ENCODE results near the gene MVD.

The MVD gene

GRCh38 chr16:88638323-88639230 is 24.3 kb downstream of the MVD start, which contains the start of gene IL17C:
Gene IL17C (plus strand): TSS chr16:88638572. CDS start chr16:88638642, 70 bp downstream.
- peak; percentile 41 for DNase-seq

DNA sequence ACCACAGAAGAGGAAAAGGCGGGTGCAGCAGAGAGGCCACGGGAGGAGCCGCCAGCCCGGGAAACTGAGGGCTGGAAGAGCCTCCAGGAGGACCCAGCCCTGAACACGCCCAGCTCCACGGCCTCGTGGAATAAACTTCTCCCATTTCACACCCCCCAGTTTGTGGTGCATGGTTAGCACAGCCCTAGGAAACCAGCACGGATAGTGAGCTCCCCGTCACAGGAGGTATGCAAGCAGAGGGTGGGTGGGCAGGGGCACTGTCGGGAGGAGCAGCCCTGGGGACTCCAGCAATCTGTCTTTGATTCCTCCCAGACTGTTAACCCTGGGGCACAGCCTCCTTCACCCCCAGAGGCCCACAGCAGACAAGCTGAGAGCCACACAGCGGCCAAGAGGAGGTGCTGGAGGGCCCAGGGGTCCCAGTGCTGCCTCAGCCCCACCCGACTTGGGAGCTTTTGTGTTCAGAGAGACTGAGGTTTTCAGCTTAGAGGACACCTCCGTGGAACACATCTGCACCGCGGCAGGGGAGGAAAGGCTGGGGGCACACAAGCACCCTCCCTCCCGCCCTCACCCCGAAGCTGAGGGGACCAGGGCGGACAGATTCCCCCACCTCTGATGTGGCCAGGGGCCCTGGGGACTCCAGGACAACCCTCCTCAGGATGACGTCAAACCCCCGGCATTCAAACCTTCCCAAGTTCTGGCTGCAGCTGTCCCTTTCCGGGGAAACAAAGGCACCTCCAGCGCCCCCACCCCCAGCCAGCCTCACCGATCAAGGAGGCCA is 26.2 kb downstream of the MVD start:
- no peak for DNase-seq

GRCh38 chr16:88635671-88636319 is 27.1 kb downstream of the MVD start:
- no peak for DNase-seq

- no peak for DNase-seq
Measured at GRCh38 chr16:88634994-88635670, 27.8 kb downstream of the MVD start.

DNA sequence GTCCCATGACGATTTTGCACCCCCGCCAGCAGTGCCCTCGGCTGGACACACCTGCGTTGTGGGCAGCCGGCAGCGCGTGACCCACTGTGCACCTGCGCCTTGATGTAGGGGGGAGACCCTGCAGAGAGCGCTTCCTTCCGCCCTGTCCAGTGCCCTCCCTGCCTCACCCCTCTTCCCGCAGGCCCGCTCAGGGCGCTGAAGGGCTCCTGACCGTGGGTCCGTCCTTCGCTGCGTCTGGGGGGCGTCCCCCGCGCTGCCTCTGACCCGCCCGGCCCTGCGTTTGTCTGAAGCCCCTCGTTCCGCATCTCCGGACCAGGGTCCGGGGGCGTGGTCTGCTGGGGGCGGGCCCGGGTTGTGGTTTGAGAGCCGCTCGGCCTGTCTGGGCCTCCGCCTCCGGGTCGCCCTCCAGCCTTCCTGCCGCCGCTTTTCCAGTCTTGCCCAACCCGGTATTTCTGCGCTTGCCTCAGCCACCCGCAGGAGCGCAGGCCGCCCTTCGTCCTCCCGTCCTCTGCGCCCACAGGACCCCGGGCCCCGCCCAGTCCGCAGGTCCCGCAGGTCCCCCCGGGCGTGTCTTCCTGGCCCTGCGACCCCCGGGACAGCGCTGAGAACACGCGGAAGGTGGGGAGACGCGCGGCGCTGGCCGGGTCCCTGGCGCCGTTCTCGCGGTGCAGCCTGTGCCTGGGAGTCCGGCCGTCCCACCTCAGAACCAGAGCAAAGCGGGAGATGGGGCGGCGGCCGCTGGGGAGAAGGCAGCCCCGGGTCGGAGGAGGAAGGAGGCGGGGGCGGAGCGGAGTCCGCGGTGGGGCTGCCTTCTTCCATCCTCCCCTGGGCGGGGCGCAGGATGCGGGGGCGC is 28.5 kb downstream of the MVD start:
- no peak for DNase-seq

DNA sequence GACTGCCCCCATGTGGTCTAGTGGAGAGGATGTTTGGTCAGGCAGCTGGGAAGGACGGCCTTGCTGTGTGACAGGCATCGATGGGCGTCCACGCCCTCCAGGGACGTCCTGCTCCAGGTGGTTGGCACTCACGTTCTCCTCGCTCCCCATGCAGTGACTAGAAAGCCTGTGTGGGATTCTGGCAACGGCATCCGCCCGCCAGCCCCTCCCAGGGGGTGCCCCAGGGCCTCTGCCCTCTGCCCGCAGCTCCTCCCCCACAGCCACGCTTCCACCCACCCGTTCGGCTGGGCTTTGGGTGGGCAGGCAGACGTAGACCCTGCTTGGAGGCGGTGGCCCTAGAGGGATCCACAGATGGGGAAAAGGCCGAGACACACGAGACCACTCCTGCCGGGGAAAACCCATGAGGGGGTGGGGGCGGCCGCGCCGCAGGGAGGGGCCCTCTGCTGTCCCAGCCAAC is 29.2 kb downstream of the MVD start:
- no peak for DNase-seq

DNA sequence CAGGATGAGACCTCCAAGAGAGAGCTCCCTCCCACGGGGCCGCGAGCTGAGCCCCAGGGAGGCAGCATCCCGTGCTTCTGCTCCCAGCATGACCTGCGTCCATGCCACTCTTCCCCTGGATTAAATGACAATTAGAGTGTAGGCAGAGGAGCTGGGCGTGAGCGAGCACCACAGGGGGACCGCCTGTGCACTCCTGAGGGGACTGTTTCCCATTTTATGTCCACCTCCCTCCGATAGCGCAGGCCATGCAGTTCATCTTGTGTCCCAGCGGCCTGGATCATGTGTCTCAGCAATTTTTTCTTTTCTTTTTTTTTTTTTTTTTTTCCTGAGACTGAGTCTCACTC is 30.3 kb downstream of the MVD start:
- no peak for DNase-seq

DNA sequence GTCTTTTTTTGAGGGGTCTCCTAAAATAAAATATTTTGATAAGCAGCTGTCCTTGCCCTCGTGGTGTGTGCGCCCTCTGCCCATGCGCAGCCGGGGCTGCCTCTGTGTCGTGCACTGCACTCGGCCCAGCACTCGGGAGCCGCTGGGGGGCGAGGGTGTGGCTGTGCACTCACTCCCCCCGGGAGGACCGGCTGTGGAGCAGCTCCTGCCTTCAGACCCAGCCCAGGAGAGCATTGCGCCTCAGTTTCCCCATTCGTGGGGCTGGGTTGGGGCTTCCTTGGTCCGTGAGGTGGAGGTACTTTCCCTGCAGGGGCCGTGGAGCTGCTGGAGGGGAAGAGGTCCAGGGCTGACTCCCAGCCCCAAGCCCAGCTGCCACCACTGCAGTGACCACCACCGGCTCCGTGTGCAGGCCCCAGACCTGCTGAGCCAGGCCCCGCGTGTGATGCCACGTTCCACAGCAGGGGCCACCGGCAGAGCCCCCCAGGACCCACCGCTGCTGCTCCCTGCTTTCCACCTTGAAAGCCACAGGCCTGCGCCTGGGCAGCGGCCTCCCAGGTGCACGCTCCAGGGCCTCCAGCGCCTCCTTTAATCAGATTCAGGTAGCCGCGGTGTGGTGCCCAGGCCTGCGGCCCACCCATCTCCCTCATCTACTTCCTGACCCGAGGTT is 30.8 kb downstream of the MVD start:
- no peak for DNase-seq

DNA sequence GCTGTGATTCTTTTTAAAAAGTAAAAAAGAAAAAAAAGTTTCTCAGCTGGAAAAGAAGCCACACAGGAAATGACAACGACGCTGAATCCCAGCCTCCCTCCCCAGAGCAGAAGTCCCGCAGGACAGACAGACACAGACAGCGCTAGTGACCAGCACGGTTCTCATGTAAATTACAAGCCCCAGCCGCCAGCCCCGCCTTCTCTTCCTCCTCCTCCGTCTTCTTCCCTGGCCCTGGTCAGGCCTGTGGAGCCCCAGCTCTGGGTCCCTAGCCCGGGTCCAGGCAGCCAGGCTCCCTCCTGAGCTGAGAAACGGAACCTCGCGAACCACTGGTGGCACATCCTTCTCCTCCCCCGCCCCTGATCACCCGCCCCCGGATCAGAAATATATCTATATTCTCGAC is 31.5 kb downstream of the MVD start:
- no peak for DNase-seq

- no peak for DNase-seq
Measured at GRCh38 chr16:88630941-88631340, 31.9 kb downstream of the MVD start.

- DNase-seq: no peak
Measured at GRCh38 chr16:88630433-88630832, 32.5 kb downstream of the MVD start.

- DNase-seq: no peak
Measured at GRCh38 chr16:88629835-88630234, 33.1 kb downstream of the MVD start.

DNA sequence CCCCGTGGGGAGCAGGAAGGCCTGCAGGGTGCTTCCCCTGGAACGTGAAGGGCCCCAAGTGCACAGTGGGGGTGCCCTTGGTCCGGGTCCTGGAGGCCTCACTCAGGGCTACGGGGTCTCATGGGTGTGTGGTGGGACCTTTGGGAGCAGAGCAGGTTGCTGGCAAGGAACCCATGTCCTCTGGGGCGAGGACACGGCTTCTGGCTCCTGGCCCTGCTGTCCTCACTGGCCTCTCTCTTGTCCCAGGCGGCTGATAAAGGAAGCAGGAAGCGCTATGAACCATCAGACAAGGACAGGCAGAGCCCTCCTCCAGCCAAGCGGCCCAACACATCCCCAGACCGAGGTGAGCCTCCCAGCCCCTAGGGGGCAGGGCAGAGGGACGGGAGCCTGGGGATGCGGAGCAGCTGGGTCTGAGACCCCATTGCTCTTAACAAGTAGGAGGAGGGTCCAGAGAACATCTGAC is 34.3 kb downstream of the MVD start:
- no peak for DNase-seq

DNA sequence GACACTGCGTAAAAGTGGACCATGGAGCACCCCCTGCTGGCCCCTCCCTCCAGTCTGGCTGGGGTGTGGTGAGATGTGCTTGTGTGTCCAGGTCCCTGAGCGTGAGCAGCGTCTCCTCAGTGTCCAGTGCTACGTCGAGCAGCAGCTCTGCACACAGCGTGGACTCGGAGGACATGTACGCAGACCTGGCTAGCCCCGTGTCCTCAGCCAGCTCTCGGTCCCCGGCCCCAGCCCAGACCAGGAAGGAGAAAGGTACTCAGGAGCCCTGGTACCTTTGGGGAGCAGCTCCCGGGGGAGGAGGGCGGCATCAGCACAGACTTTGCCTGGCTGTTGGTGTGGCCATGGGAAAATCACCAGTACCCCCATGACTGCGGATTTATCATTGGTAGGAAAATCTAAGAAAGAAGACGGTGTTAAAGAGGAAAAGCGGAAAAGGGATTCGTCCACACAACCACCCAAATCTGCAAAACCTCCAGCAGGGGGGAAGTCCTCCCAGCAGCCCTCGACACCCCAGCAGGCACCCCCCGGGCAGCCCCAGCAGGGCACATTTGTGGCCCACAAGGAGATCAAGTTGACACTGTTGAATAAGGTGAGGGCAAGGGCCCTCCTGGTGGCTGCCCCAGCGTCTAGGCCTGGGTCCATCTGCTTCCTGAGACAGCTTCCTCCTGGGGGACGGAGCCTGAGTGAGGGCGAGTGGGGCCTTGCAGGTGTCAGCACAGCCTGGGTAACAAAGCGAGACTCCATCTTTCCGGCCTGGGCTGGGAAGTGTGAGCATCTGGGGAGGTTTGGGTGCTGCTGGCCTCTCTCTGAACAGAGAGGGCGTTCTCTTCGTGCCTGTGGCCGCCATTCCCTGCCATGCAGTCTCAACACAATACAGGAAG is 35.1 kb downstream of the MVD start:
- DNase-seq: no peak

DNA sequence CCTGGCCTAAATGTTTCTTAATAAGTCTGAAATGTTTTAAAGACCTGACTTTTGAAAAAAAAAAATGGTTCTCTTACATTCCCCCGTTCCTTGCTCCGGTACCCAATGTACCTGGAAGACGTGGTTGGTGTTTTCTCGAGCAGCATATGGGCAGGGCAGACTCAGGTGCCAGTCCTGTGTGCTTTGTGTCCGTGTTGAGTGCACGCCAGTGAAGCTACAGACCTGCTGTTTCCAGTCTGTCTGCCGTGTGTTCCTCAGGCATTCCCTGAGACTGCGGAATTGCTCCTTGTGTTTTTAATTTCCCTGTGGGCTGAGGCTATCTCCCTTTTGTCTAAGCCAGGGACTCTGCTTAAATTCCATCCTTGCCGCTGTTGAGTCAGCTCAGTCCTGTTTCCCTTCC is 36.2 kb downstream of the MVD start:
- DNase-seq: no peak

GRCh38 chr16:88624977-88625576 is 37.8 kb downstream of the MVD start:
- DNase-seq: no peak

GRCh38 chr16:88624481-88624880 is 38.4 kb downstream of the MVD start:
- no peak for DNase-seq

- no peak for DNase-seq
Measured at GRCh38 chr16:88623858-88624257, 39.0 kb downstream of the MVD start.

DNA sequence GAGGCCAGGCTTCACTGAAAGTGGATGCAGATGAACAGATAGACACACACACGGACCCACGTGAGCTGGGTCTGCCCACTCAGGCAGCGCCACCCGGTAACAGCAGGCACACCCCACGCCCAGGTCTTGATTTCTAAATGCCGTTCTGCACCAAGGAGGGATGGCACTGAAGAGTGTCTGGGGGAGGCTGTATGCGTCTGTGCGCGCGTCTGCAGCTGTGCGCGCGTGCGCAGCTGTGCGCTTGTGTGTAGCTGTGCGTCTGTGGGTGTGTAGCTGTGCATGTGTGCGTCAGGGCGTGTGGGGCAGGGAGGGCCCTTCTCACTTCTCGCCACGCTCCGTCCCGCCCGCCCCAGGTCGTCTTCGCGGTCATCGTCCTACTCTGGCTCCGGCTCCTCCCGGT is 40.0 kb downstream of the MVD start:
- DNase-seq: no peak

DNA sequence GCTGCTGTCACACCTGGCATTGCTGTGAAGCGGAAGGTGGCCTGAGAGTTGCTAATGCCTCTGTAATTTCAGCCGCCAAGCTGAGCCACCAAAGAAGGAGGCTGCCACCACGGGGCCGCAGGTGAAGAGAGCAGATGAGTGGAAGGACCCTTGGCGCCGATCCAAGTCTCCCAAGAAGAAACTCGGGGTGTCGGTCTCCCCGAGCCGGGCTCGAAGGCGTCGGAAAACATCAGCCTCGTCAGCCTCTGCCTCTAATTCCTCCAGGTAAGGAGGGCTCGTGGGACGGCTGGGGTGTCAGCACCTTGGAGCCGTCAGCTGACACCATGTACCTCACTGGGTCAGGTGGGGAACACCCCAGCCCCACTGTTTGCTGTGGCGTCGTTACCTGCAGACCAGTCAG is 40.8 kb downstream of the MVD start:
- DNase-seq: no peak
